IPS-NIHi11 (cell line): ENCODE data around the gene RHOXF1.
A peak's percentile ranks its signal among the peaks of the same experiment; 100 is the strongest.
"Not testable (repeated sequence)": the region's sequence is repeated elsewhere in the genome, so short reads cannot be mapped to it uniquely, and the experiment has no call there.

Experiments
- DNase-seq: peaks from one replicate; pipeline ENCODE4 v3.0.0; 2012; ENCODE audit warnings: mixed read lengths, low spot score

Gene RHOXF1, protein sequence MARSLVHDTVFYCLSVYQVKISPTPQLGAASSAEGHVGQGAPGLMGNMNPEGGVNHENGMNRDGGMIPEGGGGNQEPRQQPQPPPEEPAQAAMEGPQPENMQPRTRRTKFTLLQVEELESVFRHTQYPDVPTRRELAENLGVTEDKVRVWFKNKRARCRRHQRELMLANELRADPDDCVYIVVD

GRCh38 chrX:120115438-120115963 lies at the start of gene RHOXF1:
Gene RHOXF1 (minus strand): TSS chrX:120115913. CDS start chrX:120115862, 51 bp downstream.
- DNase-seq: no peak

- not testable (repeated sequence) for DNase-seq
Observed at GRCh38 chrX:120159086-120159485, 43.4 kb upstream of the RHOXF1 start.

GRCh38 chrX:120158313-120158712 lies 42.6 kb upstream of the RHOXF1 start, which contains the start of gene RHOXF2:
Gene RHOXF2 (plus strand): TSS chrX:120158613. CDS start chrX:120158751, 138 bp downstream.
- not testable (repeated sequence) for DNase-seq

DNA sequence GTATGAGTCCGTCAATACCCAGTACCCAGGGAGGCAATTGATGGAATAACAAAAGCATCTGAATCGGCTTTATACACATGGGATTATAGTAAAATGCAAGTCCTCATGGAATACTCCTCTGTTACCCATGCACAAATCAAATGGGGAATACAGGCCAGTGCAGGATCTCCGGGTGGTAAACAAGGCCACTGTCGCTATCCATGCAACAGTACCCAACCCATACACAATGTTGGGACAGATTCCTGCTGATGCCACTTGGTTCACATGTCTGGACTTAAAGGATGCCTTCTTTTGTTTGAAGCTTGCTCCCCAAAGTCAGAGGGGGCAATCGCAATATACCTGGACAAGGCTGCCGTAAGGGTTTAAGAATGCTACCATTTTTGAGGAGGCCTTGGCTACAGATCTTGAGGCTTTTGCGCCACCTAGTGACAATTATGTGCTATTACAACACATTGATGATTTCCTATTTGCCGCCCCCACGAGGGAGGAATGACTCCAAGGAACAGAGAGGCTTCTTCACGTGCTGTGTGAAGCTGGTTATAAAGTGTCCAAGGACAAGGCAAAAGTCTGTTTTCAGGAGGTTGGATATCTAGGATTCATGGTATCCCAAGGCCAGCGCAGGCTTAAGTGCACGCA lies 34.5 kb upstream of the RHOXF1 start:
- DNase-seq: not testable (repeated sequence)

- no peak for DNase-seq
Observed at GRCh38 chrX:120147537-120147936, 31.8 kb upstream of the RHOXF1 start.

GRCh38 chrX:120146323-120146722 lies 30.6 kb upstream of the RHOXF1 start:
- DNase-seq: not testable (repeated sequence)

GRCh38 chrX:120145295-120145925 lies 29.7 kb upstream of the RHOXF1 start:
- no peak for DNase-seq

DNA sequence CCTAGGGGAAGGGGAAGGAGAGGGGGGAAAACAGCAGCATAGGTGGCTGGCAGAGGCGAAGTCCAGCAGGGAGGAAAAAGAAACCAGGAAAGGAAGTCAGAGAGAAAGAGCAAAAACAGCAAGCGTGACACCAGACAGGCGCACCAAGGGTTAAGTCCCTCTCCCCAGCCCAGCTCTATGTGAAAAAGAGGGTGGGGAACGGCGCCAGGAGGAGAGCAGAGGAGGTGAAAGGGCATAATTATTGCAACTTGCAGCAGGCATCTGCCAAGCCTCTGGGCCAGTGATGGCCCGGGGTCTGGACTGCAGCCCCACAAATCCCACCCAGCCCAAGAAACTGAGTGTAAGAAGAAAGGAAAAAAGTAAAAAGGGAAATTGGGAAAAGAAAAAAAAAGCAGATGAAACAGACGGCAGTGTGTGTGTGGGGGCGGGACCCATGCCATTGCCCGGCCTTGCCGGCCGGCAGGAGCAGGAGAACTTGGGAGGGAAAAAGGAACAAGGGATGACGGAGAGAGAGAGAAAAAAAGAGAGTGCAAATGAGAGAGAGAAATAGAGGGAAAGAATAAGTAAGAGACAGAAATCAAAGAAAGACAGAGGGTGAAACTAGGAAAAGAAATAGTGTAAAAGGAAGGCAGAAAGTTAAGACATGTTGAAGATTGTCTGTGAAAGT lies 28.6 kb upstream of the RHOXF1 start:
- DNase-seq: no peak

DNA sequence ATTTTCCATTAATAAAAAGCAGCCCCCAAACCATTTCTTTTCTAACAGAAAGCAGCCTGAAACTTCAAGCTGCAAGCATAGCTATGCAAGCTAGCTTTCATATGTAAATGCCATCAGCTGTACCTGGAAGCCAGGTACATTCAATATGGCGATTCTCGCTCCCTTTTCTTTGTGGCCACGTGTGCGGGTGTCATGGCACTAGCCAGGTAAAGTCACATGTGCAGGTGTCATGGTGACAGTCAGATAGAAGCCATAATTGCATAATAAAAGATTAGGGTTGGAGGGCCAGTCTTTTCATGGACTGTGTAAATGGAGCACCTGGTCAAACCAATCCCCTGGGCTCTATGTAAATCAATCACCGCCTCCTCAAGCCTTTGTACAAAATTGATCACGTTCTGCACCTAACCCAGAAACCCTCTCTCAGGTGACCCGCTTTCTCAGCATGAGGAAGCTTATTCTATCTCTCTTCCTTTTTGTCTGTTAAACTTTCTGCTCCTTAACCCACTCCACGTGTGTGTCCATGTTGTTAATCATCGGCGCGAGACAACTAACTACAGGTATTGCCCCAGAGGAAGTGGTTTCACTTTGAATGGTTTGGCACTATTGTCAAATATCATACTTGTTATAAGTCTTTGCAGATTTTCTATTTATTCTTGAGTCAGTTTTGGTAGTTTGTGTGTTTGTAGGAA lies 24.7 kb upstream of the RHOXF1 start:
- DNase-seq: no peak

DNA sequence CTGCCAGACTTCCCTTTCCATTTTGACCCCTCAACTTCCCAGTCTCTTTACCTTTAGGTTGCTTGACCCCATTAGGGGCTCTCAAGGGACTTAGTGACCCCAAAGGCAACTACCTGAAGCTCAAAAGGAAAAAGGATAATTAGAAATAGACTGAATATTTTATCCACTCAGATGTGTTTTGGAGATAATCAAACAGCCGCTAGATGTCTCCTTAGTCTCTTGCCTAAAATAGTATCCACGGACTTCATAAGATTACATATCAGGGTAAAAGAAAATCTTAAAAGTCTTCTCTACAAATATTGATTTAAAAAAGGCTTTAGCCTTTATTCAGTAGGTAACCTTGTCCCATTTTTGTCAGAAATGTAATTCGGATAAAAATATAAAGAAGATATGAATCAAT lies 21.7 kb upstream of the RHOXF1 start:
- no peak for DNase-seq

DNA sequence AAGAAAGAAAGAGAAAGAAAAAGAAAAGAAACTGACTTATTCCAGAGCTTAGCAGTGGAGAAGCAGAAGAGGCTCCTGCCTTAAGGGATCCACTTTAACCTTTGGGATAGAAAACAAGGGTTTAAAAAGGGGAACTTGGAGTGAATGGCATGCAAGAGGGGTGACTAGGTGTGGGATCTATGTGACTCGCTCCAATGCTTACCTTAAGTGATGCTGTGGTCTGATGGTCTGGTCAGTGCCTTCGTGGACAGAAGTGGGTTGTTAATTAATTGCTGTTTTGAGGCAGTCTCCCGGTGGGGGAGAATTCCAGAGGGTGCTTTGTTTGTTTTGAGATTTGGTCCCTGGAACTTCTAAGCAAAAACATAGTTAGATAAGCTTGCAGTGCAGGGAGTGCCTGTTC lies 21.1 kb upstream of the RHOXF1 start:
- DNase-seq: no peak

GRCh38 chrX:120136128-120136527 lies 20.4 kb upstream of the RHOXF1 start:
- no peak for DNase-seq

GRCh38 chrX:120128306-120128846 lies 12.7 kb upstream of the RHOXF1 start:
- DNase-seq: not testable (repeated sequence)

DNA sequence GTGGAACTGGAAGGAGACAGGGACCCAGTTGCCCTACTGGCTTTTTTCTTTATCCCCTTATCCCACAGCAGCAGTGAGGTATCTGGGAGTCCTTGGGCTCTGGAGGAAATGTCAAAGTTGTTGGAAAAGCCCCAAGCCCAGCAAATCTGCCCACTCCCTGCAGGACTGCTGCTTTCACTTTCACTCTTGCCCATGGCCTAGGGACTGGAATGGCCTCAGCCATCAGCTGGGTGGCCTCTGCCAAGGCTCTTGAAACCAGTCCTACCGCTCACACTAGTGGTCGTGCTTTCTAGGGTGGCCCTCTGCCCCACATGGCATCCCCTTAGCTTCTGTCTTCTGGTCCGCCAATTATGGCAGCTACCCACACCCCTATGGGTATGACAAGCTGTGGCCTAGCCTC lies 9.7 kb upstream of the RHOXF1 start:
- no peak for DNase-seq

DNA sequence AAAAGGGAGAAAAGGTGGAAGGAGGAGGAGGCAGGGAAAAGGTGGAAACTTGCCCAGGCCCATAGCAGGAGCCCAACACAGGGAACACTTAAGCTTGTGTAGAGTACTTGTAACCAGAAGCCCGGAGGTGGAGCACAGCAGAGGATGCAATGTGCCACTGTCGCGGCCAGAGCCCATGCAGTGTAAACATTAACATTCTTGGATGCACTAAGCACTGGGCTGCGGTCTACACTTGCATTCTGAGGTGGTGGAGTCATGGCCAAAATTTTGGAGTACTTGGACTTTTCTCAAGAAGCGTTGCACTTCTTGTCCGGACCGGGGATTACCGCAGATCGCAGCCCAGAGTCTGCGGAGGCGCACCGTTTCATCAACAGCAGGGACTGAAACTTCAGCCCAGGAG lies 4.5 kb upstream of the RHOXF1 start:
- DNase-seq: no peak

- DNase-seq: no peak
Observed at GRCh38 chrX:120111611-120112010, 4.1 kb downstream of the RHOXF1 start.

DNA sequence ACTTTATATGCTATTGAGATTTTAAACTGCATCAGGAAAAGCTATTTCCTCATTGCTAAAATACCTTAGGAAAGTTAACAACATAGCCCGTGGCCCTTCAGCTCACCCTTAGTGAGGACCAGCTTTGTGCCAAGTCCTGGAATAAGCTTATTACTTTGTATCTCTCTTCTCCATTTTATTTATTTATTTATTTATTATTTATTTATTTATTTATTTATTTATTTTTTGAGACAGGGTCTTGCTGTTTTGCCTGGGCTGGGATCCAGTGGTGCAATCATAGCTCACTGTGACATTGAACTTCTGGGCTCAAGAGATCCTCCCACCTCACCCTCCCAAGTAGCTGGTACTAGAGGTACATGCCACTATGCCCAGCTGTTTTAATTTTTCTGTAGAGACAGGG lies 6.3 kb downstream of the RHOXF1 start:
- no peak for DNase-seq

DNA sequence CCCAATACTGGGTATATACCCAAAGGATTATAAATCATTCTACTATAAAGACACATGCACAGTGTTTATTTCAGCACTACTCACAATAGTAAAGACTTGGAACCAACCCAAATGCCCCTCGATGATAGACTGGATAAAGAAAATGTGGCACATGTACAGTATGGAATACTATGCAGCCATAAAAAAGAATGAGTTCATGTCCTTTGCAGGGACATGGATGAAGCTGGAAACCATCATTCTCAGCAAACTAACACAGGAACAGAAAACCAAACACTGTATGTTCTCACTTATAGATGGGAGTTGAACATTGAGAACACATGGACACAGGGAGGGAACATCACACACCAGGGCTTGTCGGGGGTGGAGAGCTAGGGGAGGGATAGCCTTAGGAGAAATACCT lies 11.0 kb downstream of the RHOXF1 start:
- not testable (repeated sequence) for DNase-seq

GRCh38 chrX:120101057-120101456 lies 14.7 kb downstream of the RHOXF1 start:
- DNase-seq: not testable (repeated sequence)

- peak; percentile 50 for DNase-seq
Observed at GRCh38 chrX:120090208-120090607, 25.5 kb downstream of the RHOXF1 start.

- no peak for DNase-seq
Observed at GRCh38 chrX:120087289-120088017, 28.3 kb downstream of the RHOXF1 start.
